Neural progenitor cell (in vitro differentiated cells): ENCODE data around the gene FANCC. TPM values are rescaled to one million over a fixed set of nuclear protein-coding genes. Genes with fewer than 3 reads are reported as not detected.

Source experiments
- DNase-seq: peaks from one replicate; pipeline ENCODE4 v3.0.0-alpha.2; 2016; ENCODE audit warnings: low spot score
- H2AFZ ChIP-seq: fragments of 200-600 bp; sonication (generic); replicated peaks from 2 replicates; pipeline ENCODE4 v1.6.1; 2016; ENCODE audit warnings: antibody characterized with exemption
- H3F3A ChIP-seq: fragments of 200-600 bp; sonication (generic); 2 replicates; pipeline ENCODE4 v1.6.1; 2016; ENCODE audit warnings: antibody characterized with exemption, low read depth
- H3K27ac ChIP-seq: fragments of 200-600 bp; sonication (generic); 2 replicates; pipeline ENCODE4 v1.5.1; 2016; ENCODE audit warnings: mild to moderate bottlenecking
- H3K27me3 ChIP-seq: fragments of 200-600 bp; sonication (generic); 2 replicates; pipeline ENCODE4 v1.6.1; 2016; ENCODE audit warnings: mild to moderate bottlenecking, moderate library complexity
- H3K36me3 ChIP-seq: fragments of 200-600 bp; sonication (generic); 2 replicates; pipeline ENCODE4 v1.5.1; 2016
- H3K4me1 ChIP-seq: fragments of 200-600 bp; sonication (generic); 2 replicates; pipeline ENCODE4 v1.6.1; 2016; ENCODE audit warnings: mixed run types
- H3K4me2 ChIP-seq: fragments of 200-600 bp; sonication (generic); 2 replicates; pipeline ENCODE4 v1.6.1; 2016
- H3K4me3 ChIP-seq: fragments of 200-600 bp; sonication (generic); 2 replicates; pipeline ENCODE4 v1.5.1; 2016
- H3K79me2 ChIP-seq: fragments of 200-600 bp; sonication (generic); 2 replicates; pipeline ENCODE4 v1.6.1; 2016; ENCODE audit warnings: low read depth
- H3K9ac ChIP-seq: fragments of 200-600 bp; sonication (generic); 2 replicates; pipeline ENCODE4 v1.6.1; 2016
- H3K9me3 ChIP-seq: fragments of 200-600 bp; sonication (generic); 2 replicates; pipeline ENCODE4 v1.5.1; 2016; ENCODE audit warnings: low read depth
- H4K20me1 ChIP-seq: fragments of 200-600 bp; sonication (generic); 2 replicates; pipeline ENCODE4 v1.6.1; 2016; ENCODE audit warnings: low read depth
- H3K27ac Mint-ChIP-seq: 3 replicates; pipeline ENCODE4 v1.8.0; 2021; ENCODE audit warnings: mixed read lengths
- H3K27me3 Mint-ChIP-seq: 2 replicates; pipeline ENCODE4 v1.8.0; 2022; ENCODE audit warnings: low read depth, mild to moderate bottlenecking, inconsistent platforms, moderate library complexity, mixed read lengths; ENCODE audit not compliant: insufficient read depth
- H3K36me3 Mint-ChIP-seq: 3 replicates; pipeline ENCODE4 v1.8.0; 2021; ENCODE audit warnings: mixed read lengths
- H3K4me1 Mint-ChIP-seq: 3 replicates; pipeline ENCODE4 v1.8.0; 2021; ENCODE audit warnings: mixed read lengths
- H3K4me3 Mint-ChIP-seq: 3 replicates; pipeline ENCODE4 v1.8.0; 2021; ENCODE audit warnings: mild to moderate bottlenecking, moderate library complexity, mixed read lengths
- H3K9me3 Mint-ChIP-seq: 3 replicates; pipeline ENCODE4 v1.8.0; 2020; ENCODE audit warnings: mixed read lengths
- CTCF ChIP-seq: fragments of 200-600 bp; sonication (generic); IDR thresholded peaks from 2 replicates; pipeline ENCODE4 v1.5.1; 2017; ENCODE audit warnings: antibody characterized with exemption, mild to moderate bottlenecking
- EZH2 ChIP-seq: fragments of 200-600 bp; sonication (generic); IDR thresholded peaks from 2 replicates; pipeline ENCODE4 v1.6.1; 2017; ENCODE audit warnings: antibody characterized with exemption, mild to moderate bottlenecking, moderate library complexity
- EZH2phosphoT487 ChIP-seq: fragments of 200-600 bp; sonication (generic); IDR thresholded peaks from 2 replicates; pipeline ENCODE4 v1.6.1; 2017; ENCODE audit warnings: antibody characterized with exemption
- total RNA-seq: library from RNA; depleted of rRNA; stranded (reverse); fragments of >200 nt; gene quantifications from 2 replicates; pipeline ENCODE4 v1.2.3, GENCODE V29; 2015; ENCODE audit warnings: low replicate concordance

FANCC gene
- total RNA-seq, 1 donor from 2014 or later = 49.6 TPM

GRCh38 chr9:95091601-95092261, 225.8 kb downstream of the FANCC start:
- Histone ChIP-seq H3K79me2 (no peaks in the 10 kb centered on the region), H3K4me1 (peaks cover 22% of the 10 kb centered on the region), H2AFZ (no peak overlapping the region), H3K9ac (no peak overlapping the region), H3K9me3 (no peaks in the 10 kb centered on the region), H3K4me3 (no peak overlapping the region), H3K27ac (no peak overlapping the region), H3K4me2 (peak overlapping the region; percentile 26), H4K20me1 (peaks cover 55% of the 10 kb centered on the region), H3K27me3 (no peaks in the 10 kb centered on the region), H3F3A (peaks cover 22% of the 10 kb centered on the region), H3K36me3 (no peaks in the 10 kb centered on the region)
- H3K36me3 Mint-ChIP-seq = peaks cover 28% of the 10 kb centered on the region
- H3K9me3 Mint-ChIP-seq = no peaks in the 10 kb centered on the region
- H3K27me3 Mint-ChIP-seq = peaks cover 22% of the 10 kb centered on the region
- peaks cover 78% of the 10 kb centered on the region for H3K4me1 Mint-ChIP-seq
- no peak for TF ChIP-seq EZH2
- peak overlapping the region; percentile 41 for H3K4me3 Mint-ChIP-seq
- H3K27ac Mint-ChIP-seq = peak overlapping the region; percentile 95
- no peak for DNase-seq

GRCh38 chr9:95090871-95091577, 226.5 kb downstream of the FANCC start:
- no peaks in the 10 kb centered on the region for H3K9me3 Mint-ChIP-seq
- H3K27ac ChIP-seq = no peak overlapping the region
- H4K20me1 ChIP-seq = peaks cover 59% of the 10 kb centered on the region
- H3K4me2 ChIP-seq = no peak overlapping the region
- H3K36me3 ChIP-seq = no peaks in the 10 kb centered on the region
- H3K4me1 Mint-ChIP-seq = peaks cover 82% of the 10 kb centered on the region
- peaks cover 26% of the 10 kb centered on the region for H3K4me1 ChIP-seq
- H3K27me3 ChIP-seq = no peaks in the 10 kb centered on the region
- H3K4me3 ChIP-seq = no peak overlapping the region
- peaks cover 28% of the 10 kb centered on the region for H3K36me3 Mint-ChIP-seq
- peak overlapping the region; percentile 95 for H3K27ac Mint-ChIP-seq
- H2AFZ ChIP-seq = no peak overlapping the region
- peaks cover 29% of the 10 kb centered on the region for H3F3A ChIP-seq
- no peaks in the 10 kb centered on the region for H3K9me3 ChIP-seq
- TF ChIP-seq CTCF (no peak), EZH2phosphoT487 (no peak), EZH2 (no peak)
- no peak for DNase-seq
- H3K9ac ChIP-seq = no peak overlapping the region
- H3K79me2 ChIP-seq = no peaks in the 10 kb centered on the region
- H3K27me3 Mint-ChIP-seq = peaks cover 22% of the 10 kb centered on the region
- H3K4me3 Mint-ChIP-seq = peak overlapping the region; percentile 41

- Mint-ChIP-seq H3K36me3 (peaks cover 29% of the 10 kb centered on the region), H3K4me3 (no peak overlapping the region), H3K27ac (peak overlapping the region; percentile 92), H3K4me1 (peaks cover 81% of the 10 kb centered on the region), H3K27me3 (peaks cover 22% of the 10 kb centered on the region), H3K9me3 (no peaks in the 10 kb centered on the region)
- DNase-seq = no peak
- Histone ChIP-seq H3K27ac (no peak overlapping the region), H3K9ac (no peak overlapping the region), H3K9me3 (no peaks in the 10 kb centered on the region), H3K79me2 (no peaks in the 10 kb centered on the region), H3K4me3 (no peak overlapping the region), H4K20me1 (peaks cover 62% of the 10 kb centered on the region), H3K36me3 (no peaks in the 10 kb centered on the region), H2AFZ (no peak overlapping the region), H3K4me2 (no peak overlapping the region), H3K27me3 (no peaks in the 10 kb centered on the region), H3K4me1 (peaks cover 29% of the 10 kb centered on the region), H3F3A (peaks cover 31% of the 10 kb centered on the region)
- TF ChIP-seq CTCF (no peak), EZH2phosphoT487 (no peak), EZH2 (no peak)
Observed at GRCh38 chr9:95090023-95090791, 227.3 kb downstream of the FANCC start.
